Endothelial cell of umbilical vein (primary cell): ENCODE results near the gene ZDHHC11B. TPM values are rescaled to one million over a fixed set of nuclear protein-coding genes. Genes with fewer than 3 reads are reported as not detected.
"Not testable (repeated sequence)": the region's sequence is repeated elsewhere in the genome, so short reads cannot be mapped to it uniquely, and the experiment has no call there.

Experiments used
- BruUV-seq: library from RNA; stranded (reverse); fragments of 400-500 nt; replicated peaks from 2 replicates; lab custom pipeline; 2021; lab: Mats Ljungman, UMichigan
- CTCF ChIA-PET: fragments of 300-600, 350-600 bp; sonication (Branson Sonifier 250); formaldehyde crosslinking; loops from one replicate; lab custom pipeline; 2021; ENCODE audit warnings: antibody characterized with exemption, inconsistent platforms; lab: Charles Lee
- POLR2A ChIA-PET: fragments of 300-600, 350-600 bp; sonication (Branson Sonifier 250); formaldehyde crosslinking; loops from one replicate; lab custom pipeline; 2021; ENCODE audit warnings: antibody characterized with exemption, inconsistent platforms; lab: Charles Lee
- DNase-seq: peaks from one replicate; pipeline ENCODE4 v3.0.0-alpha.2; 2011; ENCODE audit warnings: low read depth, low spot score
- FAIRE-seq: peaks from 2 replicates; lab custom pipeline; 2011; peaks lifted over from hg19 to GRCh38; lab: Jason Lieb, UNC
- H2AFZ ChIP-seq: 2 replicates; pipeline ENCODE4 v1.6.0; 2012; ENCODE audit warnings: low read depth, low read length, control low read depth, inconsistent platforms
- H3K27ac ChIP-seq: 2 replicates; pipeline ENCODE4 v1.5.1; 2011; ENCODE audit warnings: low read depth, mild to moderate bottlenecking, control low read depth, low read length, moderate library complexity; ENCODE audit not compliant: insufficient read depth
- H3K27me3 ChIP-seq, 2 experiments: 2 replicates each; pipeline versions ENCODE4 v1.6.0 to v1.6.1; 2011; ENCODE audit warnings: low read length in 2 of 2, mixed read lengths in 1 of 2; ENCODE audit not compliant: control insufficient read depth in 2 of 2, insufficient read depth in 2 of 2
- H3K36me3 ChIP-seq, 2 experiments: 2 replicates in 1 of 2; 3 replicates in 1 of 2; pipeline ENCODE4 v1.5.1; 2011; ENCODE audit warnings: low read length in 2 of 2, mild to moderate bottlenecking in 1 of 2, moderate library complexity in 1 of 2; ENCODE audit not compliant: control insufficient read depth in 2 of 2, insufficient read depth in 2 of 2; ENCODE audit errors: extremely low read depth in 1 of 2
- H3K4me1 ChIP-seq: 3 replicates; pipeline ENCODE4 v1.5.1; 2011; ENCODE audit warnings: mild to moderate bottlenecking, low read length; ENCODE audit not compliant: control insufficient read depth, insufficient read depth; ENCODE audit errors: extremely low read depth
- H3K4me2 ChIP-seq: 2 replicates; pipeline ENCODE4 v1.6.1; 2011; ENCODE audit warnings: low read length, control low read depth, mixed read lengths; ENCODE audit not compliant: insufficient read depth
- H3K4me3 ChIP-seq, 3 experiments: fragments of 200-600 bp in 1 of 3; sonication (generic), shearing (Covaris generic) in 1 of 3; replicated peaks in 1 of 3; 2 replicates each; pipeline ENCODE4 v1.5.1; 2011 to 2016; ENCODE audit warnings: control low read depth in 3 of 3, low read length in 3 of 3, mild to moderate bottlenecking in 2 of 3, inconsistent platforms in 1 of 3, low read depth in 1 of 3, moderate library complexity in 1 of 3; ENCODE audit not compliant: insufficient read depth in 1 of 3
- H3K79me2 ChIP-seq: 2 replicates; pipeline ENCODE4 v1.6.0; 2012; ENCODE audit warnings: low read length, inconsistent platforms; ENCODE audit not compliant: control insufficient read depth, insufficient read depth
- H3K9ac ChIP-seq: replicated peaks from 2 replicates; pipeline ENCODE3; 2011; ENCODE audit warnings: low read length, control low read depth; ENCODE audit not compliant: insufficient read depth; ENCODE audit errors: extremely low read depth
- H3K9me1 ChIP-seq: replicated peaks from 3 replicates; pipeline ENCODE4 v1.6.0; 2011; ENCODE audit warnings: mild to moderate bottlenecking, low read length; ENCODE audit not compliant: control insufficient read depth, insufficient read depth; ENCODE audit errors: extremely low read depth
- H3K9me3 ChIP-seq: replicated peaks from 2 replicates; pipeline ENCODE4 v1.5.1; 2012; ENCODE audit warnings: low read length, inconsistent platforms; ENCODE audit not compliant: control insufficient read depth, insufficient read depth
- H4K20me1 ChIP-seq: replicated peaks from 2 replicates; pipeline ENCODE3; 2011; ENCODE audit warnings: mild to moderate bottlenecking, low read length; ENCODE audit not compliant: control insufficient read depth, insufficient read depth; ENCODE audit errors: extremely low read depth
- CTCF ChIP-seq, 2 donors: IDR thresholded peaks; 1 replicate in 1 of 2; 2 replicates in 1 of 2; pipeline ENCODE4 v1.5.1; 2011; ENCODE audit warnings: low read length in 2 of 2, mild to moderate bottlenecking in 2 of 2, moderate library complexity in 2 of 2, control low read depth in 1 of 2, inconsistent platforms in 1 of 2, low read depth in 1 of 2; ENCODE audit not compliant: insufficient read depth in 1 of 2; ENCODE audit errors: extremely low read depth in 1 of 2
- MAX ChIP-seq: IDR thresholded peaks from 2 replicates; pipeline ENCODE4 v1.6.1; 2011; ENCODE audit not compliant: insufficient read depth, insufficient read length
- MYC ChIP-seq: IDR thresholded peaks from one replicate; pipeline ENCODE4 v1.6.1; 2011; ENCODE audit warnings: mild to moderate bottlenecking, low read depth, low read length
- POLR2A ChIP-seq: IDR thresholded peaks from 2 replicates; pipeline ENCODE4 v1.6.1; 2012; ENCODE audit warnings: low read depth, mild to moderate bottlenecking, control low read depth, low read length
- POLR2AphosphoS5 ChIP-seq: IDR thresholded peaks from 2 replicates; pipeline ENCODE4 v1.6.1; 2012; ENCODE audit warnings: low read depth, mild to moderate bottlenecking, control low read depth, low read length, moderate library complexity; ENCODE audit not compliant: insufficient read depth
- dilution Hi-C: fragments of 300-500 bp; cut with MboI; formaldehyde crosslinking; loops from one replicate; pipeline ENCODE4 v1.15.0; 2019; ENCODE audit warnings: low sequenced_read_pairs; ENCODE audit not compliant: extremely low pct_ligation_motif_present
- intact Hi-C: fragments of 100-400 bp; cut with micrococcal nuclease; formaldehyde crosslinking; loops from one replicate; pipeline ENCODE4 v1.10.0; 2022
- polyA plus RNA-seq, 4 experiments: library from polyadenylated mRNA; depleted of rRNA in 3 of 4; stranded (reverse) in 3 of 4; unstranded in 1 of 4; fragments of >200 nt; gene quantifications; 2 replicates each; pipeline versions ENCODE4 v1.2.1 to v1.2.3, GENCODE V29; 2011 to 2012; ENCODE audit warnings: missing spikeins in 1 of 4
- total RNA-seq: library from RNA; stranded (reverse); gene quantifications from 2 replicates; pipeline ENCODE4 v1.2.3, GENCODE V29; 2021

Gene ZDHHC11B
- total and polyA plus RNA-seq, 2 donors (not counting 3 experiments of a cell fraction or from before 2014, with no cell fraction given): not detected

GRCh38 chr5:691817-692528 is 92.6 kb downstream of the ZDHHC11B start:
- Histone ChIP-seq H3K79me2 (no peaks in the 10 kb centered on the region), H3K9me1 (no peaks in the 10 kb centered on the region), H3K4me3 (no peak overlapping the region), H3K27ac (no peak overlapping the region), H3K9me3 (no peaks in the 10 kb centered on the region), H3K4me2 (no peak overlapping the region), H3K27me3 (peaks cover 0 to 2% of the 10 kb centered on the region in 2 experiments), H3K4me1 (no peaks in the 10 kb centered on the region), H3K9ac (no peak overlapping the region), H3K36me3 (no peaks in the 10 kb centered on the region), H4K20me1 (no peaks in the 10 kb centered on the region), H2AFZ (no peak overlapping the region)
- POLR2A ChIA-PET: no interaction called here
- CTCF ChIA-PET: no interaction called here
- BruUV-seq: no TSS peak
- no peak for DNase-seq
- TF ChIP-seq MYC: no peak
- TF ChIP-seq CTCF (IDR thresholded peaks at IDR 0.05; ENCODE audit: extremely low read depth in 1 of 2, insufficient read depth in 1 of 2, low read depth in 1 of 2, low read length in 2 of 2): no peak
- TF ChIP-seq MAX: no peak
- TF ChIP-seq POLR2A: no peak
- no peak for TF ChIP-seq POLR2AphosphoS5
- FAIRE-seq: no peak
- dilution Hi-C loops (no loop called here), intact Hi-C loops (loop anchor here (2.0 kb wide), 1 partner anchor 93 kb away; the partner anchor contains the start of gene ZDHHC11B)

GRCh38 chr5:691049-691448 is 93.5 kb downstream of the ZDHHC11B start:
- H4K20me1 ChIP-seq, H3K27me3 ChIP-seq, H3K4me1 ChIP-seq, intact Hi-C loops, DNase-seq, H3K79me2 ChIP-seq, CTCF ChIA-PET, BruUV-seq, H2AFZ ChIP-seq, H3K4me2 ChIP-seq, H3K4me3 ChIP-seq, H3K9me1 ChIP-seq, H3K36me3 ChIP-seq, H3K27ac ChIP-seq, H3K9me3 ChIP-seq, POLR2A ChIA-PET, dilution Hi-C loops, H3K9ac ChIP-seq: not testable (repeated sequence)
- peak; percentile 70 for FAIRE-seq

- H3K9me3 ChIP-seq, intact Hi-C loops, DNase-seq, H3K4me3 ChIP-seq, H3K9me1 ChIP-seq, H2AFZ ChIP-seq, dilution Hi-C loops, H3K4me2 ChIP-seq, H3K27me3 ChIP-seq, H3K79me2 ChIP-seq, CTCF ChIA-PET, H3K4me1 ChIP-seq, H3K27ac ChIP-seq, H3K36me3 ChIP-seq, H4K20me1 ChIP-seq, H3K9ac ChIP-seq, POLR2A ChIA-PET, BruUV-seq: not testable (repeated sequence)
- FAIRE-seq: peak; percentile 44
These were observed 94.2 kb downstream of the ZDHHC11B start for GRCh38 chr5:690293-690692.
